HepG2 (cell line): Measurements from ENCODE around the gene S100A6. TPM values are rescaled to one million over a fixed set of nuclear protein-coding genes. Genes with fewer than 3 reads are reported as not detected.

Source experiments
- AGO1 ChIP-seq: fragments of 200-400 bp; formaldehyde crosslinking; IDR thresholded peaks from 2 replicates; pipeline ENCODE4 v1.6.1; 2017; ENCODE audit warnings: mild to moderate bottlenecking, low read depth, low read length, moderate library complexity; ENCODE audit not compliant: poor library complexity, severe bottlenecking
- BRF2 ChIP-seq: sonication (generic); formaldehyde crosslinking; IDR thresholded peaks from 2 replicates; pipeline ENCODE4 v1.8.1; 2022; ENCODE audit warnings: mild to moderate bottlenecking, missing genetic modification reagents
- GMEB2 ChIP-seq: IDR thresholded peaks from 2 replicates; pipeline ENCODE4 v1.6.1; 2016; ENCODE audit warnings: missing biosample characterization, missing genetic modification reagents, low read depth
- MBNL3 ChIP-seq: fragments of 250-450 bp; sonication (Bioruptor Pico); conservative IDR thresholded peaks from 2 replicates; pipeline ENCODE4 v1.8.0; 2022; ENCODE audit warnings: mild to moderate bottlenecking, inconsistent platforms
- NFRKB ChIP-seq: fragments of 450-650 bp; IDR thresholded peaks from 2 replicates; pipeline ENCODE4 v1.6.1; 2017
- PTBP1 ChIP-seq: fragments of 200-400 bp; formaldehyde crosslinking; IDR thresholded peaks from 2 replicates; pipeline ENCODE4 v1.6.1; 2018; ENCODE audit warnings: low read length, low read depth; ENCODE audit not compliant: poor library complexity, severe bottlenecking
- SAFB2 ChIP-seq: sonication (generic); formaldehyde crosslinking; IDR thresholded peaks from 2 replicates; pipeline ENCODE4 v1.5.1; 2020; ENCODE audit warnings: missing genetic modification reagents, low read depth, mild to moderate bottlenecking, borderline replicate concordance
- STAT5B ChIP-seq: sonication (generic); formaldehyde crosslinking; IDR thresholded peaks from 2 replicates; pipeline ENCODE4 v1.4.0; 2020; ENCODE audit warnings: missing genetic modification reagents
- TGIF2 ChIP-seq: IDR thresholded peaks from 2 replicates; pipeline ENCODE4 v1.6.1; 2016; ENCODE audit warnings: control low read depth, missing compliant biosample characterization
- ZNF253 ChIP-seq: sonication (generic); formaldehyde crosslinking; IDR thresholded peaks from 2 replicates; pipeline ENCODE4 v1.8.0; 2022; ENCODE audit warnings: mild to moderate bottlenecking, missing genetic modification reagents, borderline replicate concordance
- ZNF274 ChIP-seq: sonication (generic); formaldehyde crosslinking; IDR thresholded peaks from 2 replicates; pipeline ENCODE4 v1.5.1; 2020; ENCODE audit warnings: mild to moderate bottlenecking, missing genetic modification reagents
- ZNF383 ChIP-seq: sonication (generic); formaldehyde crosslinking; IDR thresholded peaks from 2 replicates; pipeline ENCODE4 v1.4.0; 2020; ENCODE audit warnings: missing genetic modification reagents, mild to moderate bottlenecking, borderline replicate concordance
- polyA plus RNA-seq, 8 experiments: library from polyadenylated mRNA; depleted of rRNA in 3 of 8; stranded (reverse) in 7 of 8; unstranded in 1 of 8; fragments of >200 nt; fragmentation: Illumina TruSeq in 4 of 8; extraction: Trizol in 4 of 8; gene quantifications; 2 replicates each; pipeline versions ENCODE4 v1.2.1 to v1.2.3, GENCODE V29; 2011 to 2016; ENCODE audit warnings: low read depth in 4 of 8, missing spikeins in 1 of 8, mixed read lengths in 1 of 8; ENCODE audit not compliant: insufficient read depth in 1 of 8
- total RNA-seq, 5 experiments: library from RNA; depleted of rRNA; stranded (reverse); fragments of >200 nt; fragmentation: Illumina TruSeq; extraction: Trizol; gene quantifications; 2 replicates each; pipeline ENCODE4 v1.2.3, GENCODE V29; 2016; ENCODE audit warnings: low read depth in 1 of 5
- TF ChIP-seq, protein P1 (sequence below): sonication (generic); formaldehyde crosslinking; IDR thresholded peaks from 2 replicates; pipeline ENCODE4 v1.5.0; 2020; ENCODE audit warnings: missing genetic modification reagents
- TF ChIP-seq, protein P2 (sequence below): sonication (generic); formaldehyde crosslinking; IDR thresholded peaks from 2 replicates; pipeline ENCODE4 v1.4.0; 2020; ENCODE audit warnings: mild to moderate bottlenecking, missing genetic modification reagents
- TF ChIP-seq, protein P3 (sequence below): sonication (generic); formaldehyde crosslinking; IDR thresholded peaks from 2 replicates; pipeline ENCODE4 v1.4.0; 2020; ENCODE audit warnings: mild to moderate bottlenecking, low read depth, missing genetic modification reagents
- TF ChIP-seq, protein P4 (sequence below): IDR thresholded peaks from 2 replicates; pipeline ENCODE4 v1.6.1; 2016; ENCODE audit warnings: low read depth, missing genetic modification reagents, missing compliant biosample characterization

The S100A6 gene
- total and polyA plus RNA-seq, 2 of the 13 experiments (the other 11 are each of a cell fraction or from before 2014, with no cell fraction given), result 72.9 to 85.0 TPM

DNA sequence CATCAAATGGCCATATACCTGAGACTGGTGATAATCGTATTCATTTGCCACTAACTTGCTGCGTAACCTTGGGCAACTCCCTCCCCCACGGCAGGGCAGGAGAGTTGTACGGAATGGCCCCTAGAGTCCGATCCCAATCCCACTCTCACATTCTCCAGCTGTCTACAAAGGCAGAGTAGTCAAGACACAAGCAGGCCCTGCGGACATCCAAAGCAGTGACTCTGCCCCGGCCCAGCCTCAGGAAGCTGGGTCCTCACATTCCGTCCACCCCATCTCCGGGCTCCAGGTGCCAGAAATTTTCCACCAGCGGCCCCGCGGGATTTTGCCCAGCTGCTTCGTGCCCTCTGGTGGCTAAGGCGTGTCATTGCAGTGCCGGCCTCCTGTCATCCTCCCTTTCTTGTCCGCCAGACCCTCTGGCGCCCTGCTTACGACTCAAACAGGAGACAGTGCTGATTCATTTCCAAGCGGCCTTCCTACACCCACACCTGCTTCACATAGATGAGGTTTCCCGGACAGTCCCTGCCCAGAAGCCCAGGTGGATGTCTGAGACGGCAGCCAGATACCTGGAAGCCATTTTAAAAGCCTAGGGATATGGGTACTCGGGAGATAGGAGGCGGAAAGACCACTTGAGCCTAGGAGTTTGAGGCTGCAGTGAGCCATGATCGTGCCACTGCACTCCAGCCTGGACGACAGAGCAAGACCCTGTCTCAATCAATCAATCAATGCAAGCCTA is 32.7 kb upstream of the S100A6 start (continued):
- TF ChIP-seq BRF2, result no peak
- TF ChIP-seq PTBP1, result no peak
- no peak for TF ChIP-seq STAT5B (CRISPR knock-in tag)
- no peak for TF ChIP-seq TGIF2 (CRISPR knock-in tag)
- TF ChIP-seq GMEB2 (CRISPR knock-in tag), result no peak
- TF ChIP-seq AGO1, result no peak
- no peak for TF ChIP-seq SAFB2 (CRISPR knock-in tag)
- no peak for TF ChIP-seq MBNL3 (CRISPR knock-in tag)
- TF ChIP-seq, protein P1, sequence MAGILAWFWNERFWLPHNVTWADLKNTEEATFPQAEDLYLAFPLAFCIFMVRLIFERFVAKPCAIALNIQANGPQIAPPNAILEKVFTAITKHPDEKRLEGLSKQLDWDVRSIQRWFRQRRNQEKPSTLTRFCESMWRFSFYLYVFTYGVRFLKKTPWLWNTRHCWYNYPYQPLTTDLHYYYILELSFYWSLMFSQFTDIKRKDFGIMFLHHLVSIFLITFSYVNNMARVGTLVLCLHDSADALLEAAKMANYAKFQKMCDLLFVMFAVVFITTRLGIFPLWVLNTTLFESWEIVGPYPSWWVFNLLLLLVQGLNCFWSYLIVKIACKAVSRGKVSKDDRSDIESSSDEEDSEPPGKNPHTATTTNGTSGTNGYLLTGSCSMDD, result no peak
- no peak for TF ChIP-seq ZNF253
- TF ChIP-seq, protein P2, sequence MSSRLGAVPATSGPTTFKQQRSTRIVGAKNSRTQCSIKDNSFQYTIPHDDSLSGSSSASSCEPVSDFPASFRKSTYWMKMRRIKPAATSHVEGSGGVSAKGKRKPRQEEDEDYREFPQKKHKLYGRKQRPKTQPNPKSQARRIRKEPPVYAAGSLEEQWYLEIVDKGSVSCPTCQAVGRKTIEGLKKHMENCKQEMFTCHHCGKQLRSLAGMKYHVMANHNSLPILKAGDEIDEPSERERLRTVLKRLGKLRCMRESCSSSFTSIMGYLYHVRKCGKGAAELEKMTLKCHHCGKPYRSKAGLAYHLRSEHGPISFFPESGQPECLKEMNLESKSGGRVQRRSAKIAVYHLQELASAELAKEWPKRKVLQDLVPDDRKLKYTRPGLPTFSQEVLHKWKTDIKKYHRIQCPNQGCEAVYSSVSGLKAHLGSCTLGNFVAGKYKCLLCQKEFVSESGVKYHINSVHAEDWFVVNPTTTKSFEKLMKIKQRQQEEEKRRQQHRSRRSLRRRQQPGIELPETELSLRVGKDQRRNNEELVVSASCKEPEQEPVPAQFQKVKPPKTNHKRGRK (CRISPR knock-in tag), result no peak
- TF ChIP-seq ZNF274 (CRISPR knock-in tag), result no peak
- TF ChIP-seq, protein P3, sequence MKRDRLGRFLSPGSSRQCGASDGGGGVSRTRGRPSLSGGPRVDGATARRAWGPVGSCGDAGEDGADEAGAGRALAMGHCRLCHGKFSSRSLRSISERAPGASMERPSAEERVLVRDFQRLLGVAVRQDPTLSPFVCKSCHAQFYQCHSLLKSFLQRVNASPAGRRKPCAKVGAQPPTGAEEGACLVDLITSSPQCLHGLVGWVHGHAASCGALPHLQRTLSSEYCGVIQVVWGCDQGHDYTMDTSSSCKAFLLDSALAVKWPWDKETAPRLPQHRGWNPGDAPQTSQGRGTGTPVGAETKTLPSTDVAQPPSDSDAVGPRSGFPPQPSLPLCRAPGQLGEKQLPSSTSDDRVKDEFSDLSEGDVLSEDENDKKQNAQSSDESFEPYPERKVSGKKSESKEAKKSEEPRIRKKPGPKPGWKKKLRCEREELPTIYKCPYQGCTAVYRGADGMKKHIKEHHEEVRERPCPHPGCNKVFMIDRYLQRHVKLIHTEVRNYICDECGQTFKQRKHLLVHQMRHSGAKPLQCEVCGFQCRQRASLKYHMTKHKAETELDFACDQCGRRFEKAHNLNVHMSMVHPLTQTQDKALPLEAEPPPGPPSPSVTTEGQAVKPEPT, result no peak
- no peak for TF ChIP-seq ZNF383 (CRISPR knock-in tag)
- no peak for TF ChIP-seq NFRKB
- TF ChIP-seq, protein P4, sequence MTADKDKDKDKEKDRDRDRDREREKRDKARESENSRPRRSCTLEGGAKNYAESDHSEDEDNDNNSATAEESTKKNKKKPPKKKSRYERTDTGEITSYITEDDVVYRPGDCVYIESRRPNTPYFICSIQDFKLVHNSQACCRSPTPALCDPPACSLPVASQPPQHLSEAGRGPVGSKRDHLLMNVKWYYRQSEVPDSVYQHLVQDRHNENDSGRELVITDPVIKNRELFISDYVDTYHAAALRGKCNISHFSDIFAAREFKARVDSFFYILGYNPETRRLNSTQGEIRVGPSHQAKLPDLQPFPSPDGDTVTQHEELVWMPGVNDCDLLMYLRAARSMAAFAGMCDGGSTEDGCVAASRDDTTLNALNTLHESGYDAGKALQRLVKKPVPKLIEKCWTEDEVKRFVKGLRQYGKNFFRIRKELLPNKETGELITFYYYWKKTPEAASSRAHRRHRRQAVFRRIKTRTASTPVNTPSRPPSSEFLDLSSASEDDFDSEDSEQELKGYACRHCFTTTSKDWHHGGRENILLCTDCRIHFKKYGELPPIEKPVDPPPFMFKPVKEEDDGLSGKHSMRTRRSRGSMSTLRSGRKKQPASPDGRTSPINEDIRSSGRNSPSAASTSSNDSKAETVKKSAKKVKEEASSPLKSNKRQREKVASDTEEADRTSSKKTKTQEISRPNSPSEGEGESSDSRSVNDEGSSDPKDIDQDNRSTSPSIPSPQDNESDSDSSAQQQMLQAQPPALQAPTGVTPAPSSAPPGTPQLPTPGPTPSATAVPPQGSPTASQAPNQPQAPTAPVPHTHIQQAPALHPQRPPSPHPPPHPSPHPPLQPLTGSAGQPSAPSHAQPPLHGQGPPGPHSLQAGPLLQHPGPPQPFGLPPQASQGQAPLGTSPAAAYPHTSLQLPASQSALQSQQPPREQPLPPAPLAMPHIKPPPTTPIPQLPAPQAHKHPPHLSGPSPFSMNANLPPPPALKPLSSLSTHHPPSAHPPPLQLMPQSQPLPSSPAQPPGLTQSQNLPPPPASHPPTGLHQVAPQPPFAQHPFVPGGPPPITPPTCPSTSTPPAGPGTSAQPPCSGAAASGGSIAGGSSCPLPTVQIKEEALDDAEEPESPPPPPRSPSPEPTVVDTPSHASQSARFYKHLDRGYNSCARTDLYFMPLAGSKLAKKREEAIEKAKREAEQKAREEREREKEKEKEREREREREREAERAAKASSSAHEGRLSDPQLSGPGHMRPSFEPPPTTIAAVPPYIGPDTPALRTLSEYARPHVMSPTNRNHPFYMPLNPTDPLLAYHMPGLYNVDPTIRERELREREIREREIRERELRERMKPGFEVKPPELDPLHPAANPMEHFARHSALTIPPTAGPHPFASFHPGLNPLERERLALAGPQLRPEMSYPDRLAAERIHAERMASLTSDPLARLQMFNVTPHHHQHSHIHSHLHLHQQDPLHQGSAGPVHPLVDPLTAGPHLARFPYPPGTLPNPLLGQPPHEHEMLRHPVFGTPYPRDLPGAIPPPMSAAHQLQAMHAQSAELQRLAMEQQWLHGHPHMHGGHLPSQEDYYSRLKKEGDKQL (CRISPR knock-in tag), result no peak
